ENCODE data around the gene WDR7. TPM values are rescaled to one million over a fixed set of nuclear protein-coding genes. Genes with fewer than 3 reads are reported as not detected.

Gene WDR7
- total RNA-seq, 1 experiment from 2014 or later = 11.5 TPM

- Histone ChIP-seq H2AFZ (ENCODE audit: low read depth, low read length, poor library complexity, severe bottlenecking) (no peak overlapping the region), H3K9me3 (ENCODE audit: control insufficient read depth in 1 of 2, insufficient read depth in 1 of 2, low read depth in 1 of 2, low read length in 2 of 2) (no peaks in the 10 kb centered on the region), H3K36me3 (ENCODE audit: control insufficient read depth in 1 of 2, insufficient read depth in 2 of 2, low read length in 2 of 2) (0 out of 4 replicates have a peak, but pooled peaks cover 0 to 1% of the 10 kb centered on the region in 2 experiments), H3K79me2 (ENCODE audit: insufficient read depth, low read length) (peaks cover 38% of the 10 kb centered on the region), H3K27me3 (ENCODE audit: insufficient read depth, low read length) (no peaks in the 10 kb centered on the region), H3K9ac (ENCODE audit: low read length) (no peak overlapping the region; the same call in 1 of the 2 replicates), H3K4me3 (replicated peaks in 1 of 2; ENCODE audit: low read depth in 1 of 2, low read length in 2 of 2) (peak overlapping the region in 1 of 2 experiments; percentile 96; a peak in 2 of 4 replicates), H3K4me2 (ENCODE audit: low read length) (peak overlapping the region; percentile 84), H4K20me1 (ENCODE audit: insufficient read depth) (peaks cover 13% of the 10 kb centered on the region; the same call in 1 of the 2 replicates), H3K4me1 (ENCODE audit: control insufficient read depth in 1 of 2, insufficient read depth in 2 of 2, low read length in 2 of 2) (peaks cover 10 to 26% of the 10 kb centered on the region in 2 experiments; a peak in 3 of 4 replicates), H3K27ac (ENCODE audit: low read depth, low read length) (no peak overlapping the region), H3K9me2 (ENCODE audit: insufficient read depth) (no peaks in the 10 kb centered on the region)
- ATAC-seq = no peak
- intact Hi-C loops (cut with micrococcal nuclease) = no loop called here
- BruUV-seq (replicated peaks) = no TSS peak
- RAD21 ChIA-PET (ENCODE audit: low non-redundant PET in 1 of 2, low total read pairs in 2 of 2, uncharacterized antibody in 2 of 2, unreplicated experiment in 2 of 2) = no interaction called here
- TF ChIP-seq FOSL1 (IDR thresholded peaks at IDR 0.05; ENCODE audit: low read depth) (no peak), ZNF274 (IDR thresholded peaks at IDR 0.05; ENCODE audit: low read depth, low read length) (no peak), CEBPB (IDR thresholded peaks at IDR 0.05; ENCODE audit: low read depth) (no peak), MAX (IDR thresholded peaks at IDR 0.05) (no peak), ATF3 (IDR thresholded peaks at IDR 0.05) (no peak), ZBTB33 (IDR thresholded peaks at IDR 0.05; ENCODE audit: extremely low read depth, insufficient replicate concordance, low read length) (no peak), SIN3A (IDR thresholded peaks at IDR 0.05; ENCODE audit: low read depth) (no peak), POLR2A (IDR thresholded peaks at IDR 0.05; ENCODE audit: borderline replicate concordance, extremely low read depth, insufficient read depth, insufficient read length) (no peak), SRF (IDR thresholded peaks at IDR 0.05; ENCODE audit: low read depth) (no peak), CBX3 (IDR thresholded peaks at IDR 0.05; ENCODE audit: low read depth) (no peak), POLR2AphosphoS5 (IDR thresholded peaks at IDR 0.05; ENCODE audit: low read depth, low read length) (no peak), JUND (IDR thresholded peaks at IDR 0.05) (no peak)
- CTCF ChIA-PET = no interaction called here
- DNase-seq (ENCODE audit: low read depth, low spot score) = no peak
- POLR2A ChIA-PET = no interaction called here
Observed at GRCh38 chr18:56639571-56639970, 11.6 kb upstream of the WDR7 start.
